ENCODE data around the gene PIH1D1.

Gene PIH1D1

DNA sequence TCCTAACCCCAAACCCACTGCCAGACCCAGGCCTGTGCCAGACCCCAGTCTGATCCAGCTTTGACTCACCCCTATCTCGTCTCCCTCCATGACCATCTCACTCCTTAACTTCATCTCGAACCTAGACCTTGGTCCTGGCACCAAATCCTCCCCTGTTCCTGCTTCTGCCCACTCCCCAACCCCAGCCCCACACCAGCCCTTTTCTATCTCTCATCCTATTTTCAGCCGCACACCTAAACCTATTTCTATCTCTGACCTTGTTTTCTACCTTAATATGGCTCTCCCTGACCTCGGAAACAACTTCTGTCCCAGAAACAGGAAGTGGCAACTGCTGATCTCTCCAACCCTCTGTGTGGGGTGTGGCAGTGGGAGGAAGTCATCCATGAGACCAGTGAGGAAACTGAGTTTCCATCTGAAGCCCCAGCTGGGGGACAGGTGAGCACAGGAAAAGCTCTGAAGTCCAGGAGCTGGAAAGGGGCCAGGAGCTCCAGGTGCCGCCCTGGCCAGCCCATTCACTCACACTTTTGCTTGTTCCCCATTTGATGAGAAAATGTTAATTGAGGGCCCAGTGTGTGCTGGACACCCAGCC, 42.1 kb downstream of the PIH1D1 start:
- Histone ChIP-seq H3K9me2 (replicated peaks; ENCODE audit: low read depth, low read length) (no peaks in the 10 kb centered on the region), H3K79me2 (ENCODE audit: insufficient read depth, low read length) (no peaks in the 10 kb centered on the region), H3K9me3 (ENCODE audit: insufficient read depth, low read depth, low read length) (no peaks in the 10 kb centered on the region), H3K4me3 (ENCODE audit: low read length, poor library complexity, severe bottlenecking) (peak overlapping the region; percentile 47), H3K27me3 (ENCODE audit: insufficient read depth, low read length, poor library complexity, severe bottlenecking) (no peaks in the 10 kb centered on the region), H4K20me1 (ENCODE audit: insufficient read depth, low read length, poor library complexity, severe bottlenecking) (no peaks in the 10 kb centered on the region), H2AFZ (ENCODE audit: low read length) (peak overlapping the region; percentile 2; the same call in 1 of the 2 replicates), H3K36me3 (ENCODE audit: insufficient read depth, low read length) (no peaks in the 10 kb centered on the region), H3K9ac (ENCODE audit: low read depth, low read length, poor library complexity, severe bottlenecking) (peak overlapping the region; percentile 58), H3K4me1 (ENCODE audit: insufficient read depth, low read length, poor library complexity, severe bottlenecking) (peaks cover 75% of the 10 kb centered on the region), H3F3A (ENCODE audit: low read depth) (no peaks in the 10 kb centered on the region), H3K4me2 (ENCODE audit: low read depth, low read length, poor library complexity, severe bottlenecking) (peak overlapping the region; percentile 63)
- TF ChIP-seq, protein P1, sequence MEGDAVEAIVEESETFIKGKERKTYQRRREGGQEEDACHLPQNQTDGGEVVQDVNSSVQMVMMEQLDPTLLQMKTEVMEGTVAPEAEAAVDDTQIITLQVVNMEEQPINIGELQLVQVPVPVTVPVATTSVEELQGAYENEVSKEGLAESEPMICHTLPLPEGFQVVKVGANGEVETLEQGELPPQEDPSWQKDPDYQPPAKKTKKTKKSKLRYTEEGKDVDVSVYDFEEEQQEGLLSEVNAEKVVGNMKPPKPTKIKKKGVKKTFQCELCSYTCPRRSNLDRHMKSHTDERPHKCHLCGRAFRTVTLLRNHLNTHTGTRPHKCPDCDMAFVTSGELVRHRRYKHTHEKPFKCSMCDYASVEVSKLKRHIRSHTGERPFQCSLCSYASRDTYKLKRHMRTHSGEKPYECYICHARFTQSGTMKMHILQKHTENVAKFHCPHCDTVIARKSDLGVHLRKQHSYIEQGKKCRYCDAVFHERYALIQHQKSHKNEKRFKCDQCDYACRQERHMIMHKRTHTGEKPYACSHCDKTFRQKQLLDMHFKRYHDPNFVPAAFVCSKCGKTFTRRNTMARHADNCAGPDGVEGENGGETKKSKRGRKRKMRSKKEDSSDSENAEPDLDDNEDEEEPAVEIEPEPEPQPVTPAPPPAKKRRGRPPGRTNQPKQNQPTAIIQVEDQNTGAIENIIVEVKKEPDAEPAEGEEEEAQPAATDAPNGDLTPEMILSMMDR (conservative IDR thresholded peaks at IDR 0.05; ENCODE audit: low read length), result no peak
- TF ChIP-seq EZH2phosphoT487 (IDR thresholded peaks at IDR 0.05; ENCODE audit: borderline replicate concordance), result no peak

DNA sequence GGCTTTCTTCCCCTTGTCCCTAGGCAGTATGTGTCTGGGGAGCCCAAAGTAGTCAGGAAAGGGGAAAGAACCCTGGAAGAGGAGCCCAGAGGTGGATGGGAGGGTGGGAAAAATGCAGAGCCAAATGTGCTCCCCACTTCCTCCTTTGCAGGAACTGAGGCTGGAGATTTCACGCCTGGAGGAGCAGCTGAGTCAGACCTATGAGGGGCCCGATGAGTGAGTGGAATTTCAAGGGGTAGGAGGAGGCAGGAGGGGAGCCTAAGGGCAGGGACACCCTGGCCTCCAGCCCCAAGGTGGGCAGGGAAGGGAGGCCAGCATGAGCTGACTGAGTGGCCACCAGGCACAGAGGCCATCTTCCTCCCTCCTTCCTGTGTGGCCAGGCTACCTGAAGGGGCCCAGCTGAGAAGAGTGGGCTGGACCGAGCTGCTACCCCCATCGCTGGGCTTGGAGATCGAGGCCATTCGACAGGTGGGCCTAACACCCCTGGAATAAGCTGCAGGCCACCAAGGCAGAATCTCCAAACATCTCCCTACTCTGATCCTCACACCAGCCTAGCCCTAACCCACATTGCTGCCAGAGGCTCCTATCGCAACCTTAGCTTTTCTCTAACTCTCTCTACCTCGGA, 42.7 kb downstream of the PIH1D1 start:
- H3K9ac ChIP-seq (ENCODE audit: low read depth, low read length, poor library complexity, severe bottlenecking), result peak overlapping the region; percentile 58

DNA sequence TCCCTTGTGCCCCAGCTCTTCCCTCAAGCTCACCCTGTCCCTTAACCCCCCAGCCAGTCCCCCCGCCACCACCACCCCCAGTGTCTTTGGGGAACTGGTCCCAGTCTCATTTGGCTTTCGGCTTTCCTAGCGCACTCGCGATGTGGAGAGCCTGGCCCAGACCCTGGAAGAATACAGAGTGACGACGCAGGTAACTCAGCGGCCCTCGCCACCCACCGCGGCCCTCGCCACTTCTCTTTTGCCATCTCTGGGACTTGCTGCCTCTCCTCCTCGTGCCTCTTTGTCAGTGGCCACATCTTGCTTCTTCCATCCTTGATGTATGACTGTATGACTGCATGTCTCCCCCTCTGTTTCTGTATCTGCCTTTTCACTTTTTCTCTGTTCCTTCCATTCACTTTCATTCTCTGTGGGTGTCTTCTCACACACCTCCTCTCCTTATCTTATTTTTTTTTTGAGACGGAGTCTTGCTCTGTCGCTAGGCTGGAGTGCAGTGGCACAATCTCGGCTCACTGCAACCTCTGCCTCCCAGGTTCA, 44.1 kb downstream of the PIH1D1 start:
- TF ChIP-seq EZH2phosphoT487 (IDR thresholded peaks at IDR 0.05; ENCODE audit: borderline replicate concordance), result no peak
- TF ChIP-seq, protein P1 (conservative IDR thresholded peaks at IDR 0.05; ENCODE audit: low read length), result no peak
- H3K4me3 ChIP-seq (ENCODE audit: low read length, poor library complexity, severe bottlenecking), result no peak overlapping the region
- no peak overlapping the region for H3K4me2 ChIP-seq (ENCODE audit: low read depth, low read length, poor library complexity, severe bottlenecking)
- no peaks in the 10 kb centered on the region for H3K79me2 ChIP-seq (ENCODE audit: insufficient read depth, low read length)
- peaks cover 68% of the 10 kb centered on the region for H3K4me1 ChIP-seq (ENCODE audit: insufficient read depth, low read length, poor library complexity, severe bottlenecking)
- H3K36me3 ChIP-seq (ENCODE audit: insufficient read depth, low read length), result no peaks in the 10 kb centered on the region
- H2AFZ ChIP-seq (ENCODE audit: low read length), result no peak overlapping the region
- no peaks in the 10 kb centered on the region for H3F3A ChIP-seq (ENCODE audit: low read depth)
- H4K20me1 ChIP-seq (ENCODE audit: insufficient read depth, low read length, poor library complexity, severe bottlenecking), result no peaks in the 10 kb centered on the region
- H3K9me3 ChIP-seq (ENCODE audit: insufficient read depth, low read depth, low read length), result no peaks in the 10 kb centered on the region
- H3K9me2 ChIP-seq (replicated peaks; ENCODE audit: low read depth, low read length), result no peaks in the 10 kb centered on the region
- H3K27me3 ChIP-seq (ENCODE audit: insufficient read depth, low read length, poor library complexity, severe bottlenecking), result no peaks in the 10 kb centered on the region
- peak overlapping the region; percentile 58 for H3K9ac ChIP-seq (ENCODE audit: low read depth, low read length, poor library complexity, severe bottlenecking)

More for the DNA sequence above, 42.7 kb downstream of the PIH1D1 start:
- Histone ChIP-seq H3K36me3 (ENCODE audit: insufficient read depth, low read length) (no peaks in the 10 kb centered on the region), H3K79me2 (ENCODE audit: insufficient read depth, low read length) (no peaks in the 10 kb centered on the region), H3K4me3 (ENCODE audit: low read length, poor library complexity, severe bottlenecking) (peak overlapping the region; percentile 47), H3F3A (ENCODE audit: low read depth) (no peaks in the 10 kb centered on the region), H4K20me1 (ENCODE audit: insufficient read depth, low read length, poor library complexity, severe bottlenecking) (no peaks in the 10 kb centered on the region), H2AFZ (ENCODE audit: low read length) (no peak overlapping the region), H3K9me2 (replicated peaks; ENCODE audit: low read depth, low read length) (no peaks in the 10 kb centered on the region), H3K4me1 (ENCODE audit: insufficient read depth, low read length, poor library complexity, severe bottlenecking) (peaks cover 74% of the 10 kb centered on the region), H3K27me3 (ENCODE audit: insufficient read depth, low read length, poor library complexity, severe bottlenecking) (no peaks in the 10 kb centered on the region), H3K9me3 (ENCODE audit: insufficient read depth, low read depth, low read length) (no peaks in the 10 kb centered on the region), H3K4me2 (ENCODE audit: low read depth, low read length, poor library complexity, severe bottlenecking) (peak overlapping the region; percentile 63)
- TF ChIP-seq EZH2phosphoT487 (IDR thresholded peaks at IDR 0.05; ENCODE audit: borderline replicate concordance), result no peak
- TF ChIP-seq, protein P1 (conservative IDR thresholded peaks at IDR 0.05; ENCODE audit: low read length), result no peak

Data from Loucy (cell line).